ENCODE data around the gene C1QB. TPM values are rescaled to one million over a fixed set of nuclear protein-coding genes. Genes with fewer than 3 reads are reported as not detected.

Gene C1QB
- total and polyA plus RNA-seq, 2 of the 8 experiments (the other 6 are each of a cell fraction or from before 2014, with no cell fraction given) = not detected

DNA sequence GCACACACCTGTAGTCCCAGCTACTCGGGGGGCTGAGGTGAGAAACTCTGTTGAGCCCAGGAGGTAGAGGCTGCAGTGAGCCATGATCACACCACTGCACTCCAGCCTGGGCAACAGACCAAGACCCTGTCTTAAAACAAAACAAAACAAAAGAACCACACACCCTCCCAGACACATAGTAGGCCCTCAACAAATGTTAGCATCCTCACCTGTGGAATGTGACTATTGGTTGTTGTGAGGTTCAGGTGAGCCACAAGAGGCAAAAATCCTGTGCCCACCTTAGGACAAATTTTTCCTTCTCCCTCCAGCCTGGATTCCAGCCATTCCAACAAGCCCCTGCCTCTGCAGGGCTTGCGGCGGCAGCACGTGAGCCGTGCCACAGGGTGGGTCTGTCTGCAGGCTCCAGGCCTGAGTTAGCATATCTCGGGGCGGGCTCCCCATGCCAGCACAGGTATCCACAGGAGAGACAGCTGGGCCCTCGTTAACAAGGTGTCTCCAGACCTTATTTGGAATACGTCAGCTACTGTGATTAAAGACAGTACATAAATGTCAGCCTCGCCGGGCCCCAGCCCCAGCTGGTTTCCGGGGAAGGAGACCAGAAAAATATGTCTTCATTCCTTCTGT, 17.4 kb downstream of the C1QB start:
- Histone ChIP-seq H2BK20ac (ENCODE audit: low read length) (no peak overlapping the region), H3K23me2 (ENCODE audit: low read depth, low read length) (no peaks in the 10 kb centered on the region), H3K79me2 (ENCODE audit: control insufficient read depth in 1 of 2, insufficient read depth in 2 of 2, low read length in 2 of 2) (no peaks in the 10 kb centered on the region), H3K4me2 (ENCODE audit: insufficient read depth in 1 of 2, low read depth in 2 of 2, low read length in 2 of 2) (no peak overlapping the region), H3K4me1 (replicated peaks in 1 of 4; ENCODE audit: control insufficient read depth in 3 of 4, insufficient read depth in 4 of 4, low read length in 3 of 4) (peaks cover 0 to 7% (median 5%) of the 10 kb centered on the region in 4 experiments; a peak in 4 of 7 replicates), H2BK15ac (ENCODE audit: low read length) (no peak overlapping the region), H3K4me3 (ENCODE audit: extremely low read depth in 1 of 4, insufficient read depth in 2 of 4, low read depth in 3 of 4, low read length in 4 of 4) (no peak overlapping the region), H2BK5ac (ENCODE audit: low read depth, low read length) (no peak overlapping the region), H3K79me1 (ENCODE audit: low read depth, low read length) (no peaks in the 10 kb centered on the region), H3K27ac (ENCODE audit: low read depth, low read length) (no peak overlapping the region), H4K91ac (replicated peaks; ENCODE audit: insufficient read length, low read length) (no peak overlapping the region), H4K20me1 (replicated peaks in 1 of 2; ENCODE audit: control insufficient read depth in 1 of 2, insufficient read depth in 2 of 2, low read length in 2 of 2) (no peaks in the 10 kb centered on the region), H3K23ac (ENCODE audit: insufficient read length) (no peak overlapping the region), H4K5ac (ENCODE audit: insufficient read length, low read depth, low read length) (no peak overlapping the region), H3K27me3 (replicated peaks in 1 of 4; ENCODE audit: control insufficient read depth in 3 of 4, extremely low read depth in 1 of 4, insufficient read depth in 3 of 4, low read length in 3 of 4) (no peaks in the 10 kb centered on the region; a peak in 1 of 7 replicates), H3K18ac (ENCODE audit: extremely low read depth, low read length) (no peak overlapping the region), H2BK120ac (replicated peaks; ENCODE audit: low read depth, low read length) (no peak overlapping the region), H3K36me3 (ENCODE audit: control insufficient read depth in 2 of 4, insufficient read depth in 4 of 4, low read length in 3 of 4) (no peaks in the 10 kb centered on the region), H4K8ac (ENCODE audit: extremely low read depth, insufficient read depth, low read length) (no peak overlapping the region), H3K9ac (replicated peaks in 1 of 4; ENCODE audit: extremely low read depth in 1 of 4, low read depth in 3 of 4, low read length in 3 of 4) (no peak overlapping the region), H3K14ac (ENCODE audit: insufficient read length) (no peak overlapping the region), H3K4ac (replicated peaks; ENCODE audit: insufficient read length, low read depth, low read length) (no peak overlapping the region), H3K9me3 (ENCODE audit: insufficient read depth in 2 of 2, low read depth in 1 of 2, low read length in 1 of 2) (no peaks in the 10 kb centered on the region), H2AFZ (ENCODE audit: low read length) (no peak overlapping the region), H2AK5ac (ENCODE audit: low read depth, low read length) (no peak overlapping the region), H3K56ac (replicated peaks; ENCODE audit: insufficient read length, low read depth, low read length) (no peak overlapping the region), H2BK12ac (ENCODE audit: low read depth, low read length) (no peak overlapping the region; the same call in 1 of the 2 replicates)
- CTCF ChIA-PET (ENCODE audit: partially characterized antibody) = interaction anchor here (0.6 to 6.0 kb wide), 11 partner anchors 16 to 292 kb away, joined by 3 to 39 read pairs (median 5); partner anchors contain the start of gene C1QC
- FAIRE-seq (no peak), DNase-seq (ENCODE audit: low read depth in 1 of 2, low spot score in 2 of 2) (no peak)
- TF ChIP-seq TCF12 (IDR thresholded peaks at IDR 0.05; ENCODE audit: low read depth, low read length) (no peak), TEAD4 (IDR thresholded peaks at IDR 0.05; ENCODE audit: low read depth, low read length) (peak; percentile 47)
- POLR2A ChIA-PET (ENCODE audit: partially characterized antibody) = no interaction called here
- WGBS, 2 experiments (ENCODE audit: extremely low coverage in 1 of 2, insufficient coverage in 1 of 2, insufficient read length in 1 of 2, insufficient replicate concordance in 2 of 2, low coverage in 1 of 2, low lambda C conversion rate in 2 of 2, missing lambda C conversion rate in 1 of 2) = 86% methylated on average over 12 of the region's 12 CpGs; no CpG with 5 or more reads in 1 of the 2 experiments
